GDM1 (cell line): ENCODE data around the gene TRIM63.

Experiments
- DNase-seq: peaks from one replicate; lab custom pipeline; 2025; lab: John Stamatoyannopoulos, UW

Gene TRIM63

DNA sequence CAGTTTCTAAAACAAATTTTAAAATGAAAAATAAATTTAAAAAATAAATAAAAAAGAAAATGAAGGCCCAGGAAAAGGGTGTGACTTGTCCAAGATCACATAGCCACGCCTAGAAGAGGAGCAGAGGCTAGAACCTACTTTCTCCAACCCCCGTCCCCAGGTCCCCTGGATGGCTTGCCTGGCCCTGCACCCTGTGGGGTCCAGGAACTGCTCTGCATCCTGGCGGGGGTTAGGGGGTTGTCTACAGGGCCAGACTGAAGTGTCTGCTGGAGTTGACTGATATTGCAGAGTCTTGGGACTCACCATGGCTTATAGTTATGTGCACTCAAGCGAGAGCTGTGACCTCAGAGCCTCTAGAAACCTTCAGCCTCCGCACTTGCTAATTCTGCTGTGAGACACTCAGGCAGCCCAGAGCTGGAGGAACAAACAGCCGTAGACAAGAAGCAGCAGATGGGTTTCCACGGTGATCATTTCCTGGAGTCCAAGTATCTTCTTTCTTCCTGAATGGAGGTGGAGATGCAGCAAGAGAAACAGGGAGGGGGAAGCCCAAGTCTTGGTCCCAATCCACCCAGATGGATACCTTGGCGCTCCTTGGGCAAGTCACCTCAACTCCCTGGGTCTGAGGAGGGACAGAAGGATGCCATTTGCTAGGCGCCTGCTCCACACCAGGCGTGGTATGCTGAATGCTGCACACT, 51.0 kb downstream of the TRIM63 start:
- DNase-seq = no peak

- DNase-seq = no peak
Measured at GRCh38 chr1:26015358-26015757, 52.1 kb downstream of the TRIM63 start.

- DNase-seq = no peak
Measured at GRCh38 chr1:26014179-26014578, 53.3 kb downstream of the TRIM63 start.

- no peak for DNase-seq
Measured at GRCh38 chr1:26012864-26013263, 54.6 kb downstream of the TRIM63 start.

GRCh38 chr1:26010825-26011224, 56.6 kb downstream of the TRIM63 start:
- DNase-seq = no peak

GRCh38 chr1:26009796-26010447, 57.5 kb downstream of the TRIM63 start:
- no peak for DNase-seq

GRCh38 chr1:26006710-26007109, 60.7 kb downstream of the TRIM63 start:
- DNase-seq = no peak

DNA sequence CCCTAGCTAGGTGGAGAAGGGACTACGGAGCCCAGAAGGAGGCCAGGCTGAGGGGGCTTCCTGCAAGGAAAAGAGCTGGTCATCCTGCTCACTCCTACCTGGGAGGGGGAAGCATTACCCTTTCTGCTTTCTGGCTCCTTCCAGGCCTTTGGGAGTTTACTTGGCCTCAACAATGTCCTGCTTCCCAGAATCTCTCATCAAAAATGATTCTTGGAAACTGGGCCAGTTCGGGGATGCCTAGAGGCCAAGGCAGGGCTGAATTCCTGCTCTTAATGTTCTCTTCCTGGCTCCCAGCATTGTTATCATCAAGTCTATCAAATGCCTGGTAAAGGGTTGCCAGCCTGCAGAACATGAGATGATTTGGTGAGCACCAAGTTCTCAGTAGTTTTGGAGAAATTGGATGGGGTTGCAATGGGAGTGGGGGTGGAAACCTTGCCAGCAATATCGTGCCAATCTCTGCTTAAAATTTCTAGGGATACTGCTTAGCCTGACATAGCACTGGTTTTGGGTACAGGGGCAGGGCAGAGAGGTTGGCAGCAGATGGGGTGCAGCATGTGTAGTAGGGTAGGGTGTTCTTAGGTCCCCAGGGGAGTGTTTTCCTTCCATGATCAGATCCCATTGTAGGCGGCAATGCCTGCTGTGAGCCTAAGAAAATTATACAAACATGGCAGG, 61.9 kb downstream of the TRIM63 start:
- DNase-seq = no peak

GRCh38 chr1:26003756-26004155, 63.7 kb downstream of the TRIM63 start:
- DNase-seq = no peak

DNA sequence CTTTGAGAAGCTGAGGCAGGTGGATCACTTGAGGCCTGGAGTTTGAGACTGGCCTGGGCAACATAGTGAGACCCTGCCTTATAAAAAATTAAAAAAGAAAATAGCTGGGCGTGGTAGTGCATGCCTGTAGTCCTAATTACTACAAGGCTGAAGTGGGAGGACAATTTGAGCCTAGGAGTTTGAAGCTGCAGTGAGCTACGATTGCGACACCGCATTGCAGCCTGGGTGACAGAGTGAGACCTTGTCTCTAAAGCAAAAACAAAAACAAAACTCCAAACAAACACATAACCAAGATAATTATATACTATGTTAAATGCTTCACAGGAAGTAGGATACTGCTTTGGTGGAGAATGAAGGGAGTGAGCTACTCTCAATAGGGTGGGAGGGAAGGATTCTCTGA, 64.2 kb downstream of the TRIM63 start:
- no peak for DNase-seq
